ENCODE data around the gene NTSR2.

Gene NTSR2

GRCh38 chr2:11629215-11629614 is 40.8 kb downstream of the NTSR2 start:
- Mint-ChIP-seq H3K36me3 (no peaks in the 10 kb centered on the region), H3K27me3 (no peaks in the 10 kb centered on the region), H3K4me3 (no peak overlapping the region), H3K4me1 (no peaks in the 10 kb centered on the region), H3K27ac (no peak overlapping the region), H3K9me3 (peaks cover 3% of the 10 kb centered on the region)
- CTCF ChIA-PET = interaction anchor here (0.8 kb wide), 1 partner anchor 46 kb away, joined by 3 read pairs; no protein-coding TSS in a partner anchor
- DNase-seq = no peak

DNA sequence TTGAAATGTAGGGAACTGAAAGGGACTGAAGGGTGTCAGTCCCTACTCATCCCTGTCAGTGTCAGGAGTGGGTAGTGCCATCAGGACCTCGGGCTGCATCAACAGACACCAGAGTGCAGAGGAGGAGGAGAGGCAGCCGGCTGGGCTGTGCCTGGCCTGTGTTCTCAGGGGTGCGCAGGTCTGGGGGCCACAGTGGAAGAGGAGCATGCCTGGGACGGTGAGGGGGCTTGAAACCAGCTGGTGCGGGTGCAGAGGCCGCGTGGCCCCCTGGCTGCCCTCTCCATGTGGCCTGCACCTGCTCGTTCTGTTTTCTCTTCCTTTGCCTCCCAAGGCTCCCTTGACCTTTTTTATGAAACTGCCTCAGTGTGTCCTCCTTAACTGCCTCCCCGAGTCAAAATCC is 41.3 kb downstream of the NTSR2 start:
- no peaks in the 10 kb centered on the region for H3K4me1 Mint-ChIP-seq
- no peaks in the 10 kb centered on the region for H3K36me3 Mint-ChIP-seq
- H3K4me3 Mint-ChIP-seq = no peak overlapping the region
- CTCF ChIA-PET = no interaction called here
- H3K27me3 Mint-ChIP-seq = no peaks in the 10 kb centered on the region
- no peak for DNase-seq
- H3K9me3 Mint-ChIP-seq = peaks cover 3% of the 10 kb centered on the region
- no peak overlapping the region for H3K27ac Mint-ChIP-seq

GRCh38 chr2:11625671-11626070 is 44.3 kb downstream of the NTSR2 start:
- Mint-ChIP-seq H3K9me3 (peaks cover 3% of the 10 kb centered on the region), H3K27me3 (no peaks in the 10 kb centered on the region), H3K4me1 (no peaks in the 10 kb centered on the region), H3K4me3 (no peak overlapping the region), H3K27ac (no peak overlapping the region), H3K36me3 (no peaks in the 10 kb centered on the region)
- CTCF ChIA-PET = no interaction called here
- DNase-seq = no peak

DNA sequence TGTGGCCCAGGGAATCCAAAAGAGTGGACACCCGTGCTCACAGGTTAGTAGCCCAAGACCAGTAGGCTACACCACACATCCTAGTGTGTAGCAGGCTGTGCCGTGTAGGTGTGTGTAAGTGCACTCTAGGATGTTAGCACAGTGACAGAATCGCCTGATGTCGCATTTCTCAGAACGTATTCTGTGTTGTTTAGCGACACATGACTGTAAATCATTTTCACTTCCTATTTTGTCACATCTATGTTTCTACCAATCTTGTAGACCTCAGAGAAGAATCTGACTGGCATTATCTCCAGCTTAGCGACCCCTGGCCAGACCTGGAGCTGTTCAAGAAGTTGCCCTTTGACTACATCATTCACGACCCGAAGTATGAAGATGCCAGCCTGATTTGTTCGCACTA is 45.1 kb downstream of the NTSR2 start:
- DNase-seq = no peak
- Mint-ChIP-seq H3K4me1 (no peaks in the 10 kb centered on the region), H3K27ac (no peak overlapping the region), H3K9me3 (peaks cover 3% of the 10 kb centered on the region), H3K4me3 (no peak overlapping the region), H3K27me3 (no peaks in the 10 kb centered on the region), H3K36me3 (no peaks in the 10 kb centered on the region)
- CTCF ChIA-PET = interaction anchor here (0.6 kb wide), 1 partner anchor 679 kb away, joined by 3 read pairs; no protein-coding TSS in a partner anchor

DNA sequence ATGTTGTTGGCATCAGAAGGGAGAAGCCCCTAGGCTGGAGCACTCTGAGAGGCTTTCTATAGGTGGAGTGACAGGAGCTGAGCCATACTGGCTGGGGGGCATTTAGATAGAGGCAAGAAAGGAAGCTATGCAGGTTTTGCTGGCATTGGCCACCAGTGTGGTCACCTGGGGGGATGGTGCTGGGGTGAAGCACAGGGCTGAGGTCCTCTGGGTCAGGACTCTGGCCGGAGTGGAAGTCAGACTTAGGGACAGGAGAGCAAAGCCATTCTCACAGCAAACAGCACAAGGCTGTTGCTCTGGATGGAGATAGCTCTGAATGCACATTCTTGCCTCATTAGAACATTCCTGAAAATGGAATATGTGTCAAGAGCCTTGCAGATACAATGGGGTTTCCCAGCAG is 47.4 kb downstream of the NTSR2 start:
- no peaks in the 10 kb centered on the region for H3K27me3 Mint-ChIP-seq
- no peaks in the 10 kb centered on the region for H3K4me1 Mint-ChIP-seq
- H3K36me3 Mint-ChIP-seq = no peaks in the 10 kb centered on the region
- CTCF ChIA-PET = no interaction called here
- no peak for DNase-seq
- no peak overlapping the region for H3K27ac Mint-ChIP-seq
- H3K4me3 Mint-ChIP-seq = no peak overlapping the region
- H3K9me3 Mint-ChIP-seq = peaks cover 3% of the 10 kb centered on the region

DNA sequence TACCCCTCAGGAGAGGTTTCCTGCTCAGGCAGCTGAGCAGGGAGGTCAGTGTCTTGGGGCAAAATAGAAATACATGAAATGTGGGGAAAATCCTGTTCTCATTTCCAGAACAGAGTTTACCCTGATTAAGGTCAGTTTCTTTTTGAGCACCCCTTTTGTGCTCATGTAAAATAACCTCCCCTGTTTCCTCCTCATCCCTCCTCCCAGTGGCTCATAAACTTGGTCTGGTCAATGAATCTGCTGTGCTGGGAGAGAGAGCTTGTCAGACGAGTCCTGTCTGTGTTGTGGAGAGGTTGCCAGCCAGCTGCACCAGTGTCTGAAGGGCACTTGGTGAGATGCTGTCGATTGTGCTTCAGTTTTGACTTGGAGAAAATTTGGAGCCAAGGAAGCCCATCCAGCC is 48.6 kb downstream of the NTSR2 start:
- Mint-ChIP-seq H3K36me3 (no peaks in the 10 kb centered on the region), H3K4me3 (no peak overlapping the region), H3K4me1 (no peaks in the 10 kb centered on the region), H3K27me3 (no peaks in the 10 kb centered on the region), H3K27ac (no peak overlapping the region), H3K9me3 (no peaks in the 10 kb centered on the region)
- DNase-seq = no peak
- CTCF ChIA-PET = no interaction called here

DNA sequence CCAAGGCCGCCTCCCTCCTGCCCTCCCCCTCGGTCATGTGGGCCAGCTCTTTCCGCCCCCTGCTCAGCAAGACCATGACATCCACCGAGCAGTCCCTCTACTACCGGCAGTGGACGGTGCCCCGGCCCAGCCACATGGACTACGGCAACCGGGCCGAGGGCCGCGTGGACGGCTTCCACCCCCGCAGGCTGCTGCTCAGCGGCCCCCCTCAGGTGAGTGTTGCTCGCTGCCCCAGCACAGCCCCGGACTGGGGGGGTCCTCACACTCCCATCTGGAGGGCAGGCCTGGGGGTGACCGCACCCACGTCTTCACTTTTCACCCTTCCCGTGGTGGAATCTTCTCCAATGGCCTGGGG is 51.3 kb downstream of the NTSR2 start:
- CTCF ChIA-PET = no interaction called here
- Mint-ChIP-seq H3K4me1 (no peaks in the 10 kb centered on the region), H3K27me3 (no peaks in the 10 kb centered on the region), H3K9me3 (no peaks in the 10 kb centered on the region), H3K4me3 (no peak overlapping the region), H3K27ac (no peak overlapping the region), H3K36me3 (no peaks in the 10 kb centered on the region)
- no peak for DNase-seq

DNA sequence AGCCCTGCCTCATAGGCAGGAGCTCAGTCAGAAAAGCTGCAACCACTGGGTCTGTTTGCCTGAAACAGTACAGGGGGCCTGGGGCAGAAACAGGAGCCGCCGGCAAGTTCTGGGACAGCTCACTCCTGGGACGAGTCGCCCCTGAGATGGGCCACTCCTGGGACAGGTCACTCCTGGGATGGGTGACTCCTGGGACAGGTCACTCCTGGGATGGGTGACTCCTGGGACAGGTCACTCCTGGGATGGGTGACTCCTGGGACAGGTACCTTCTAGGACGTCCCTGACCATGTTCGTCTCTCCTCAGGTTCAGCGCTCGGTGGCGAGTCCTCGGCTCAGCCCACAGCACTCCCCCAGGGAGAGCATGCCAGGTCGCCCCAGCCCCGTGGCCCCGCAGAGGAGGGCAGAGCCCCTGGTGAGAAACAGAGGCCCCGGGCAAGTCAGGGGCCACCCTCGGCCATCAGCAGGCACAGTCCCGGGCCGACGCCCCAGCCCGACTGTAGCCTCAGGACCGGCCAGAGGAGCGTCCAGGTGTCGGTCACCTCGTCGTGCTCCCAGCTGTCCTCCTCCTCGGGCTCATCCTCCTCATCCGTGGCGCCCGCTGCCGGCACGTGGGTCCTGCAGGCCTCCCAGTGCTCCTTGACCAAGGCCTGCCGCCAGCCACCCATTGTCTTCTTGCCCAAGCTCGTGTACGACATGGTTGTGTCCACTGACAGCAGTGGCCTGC is 51.8 kb downstream of the NTSR2 start:
- Mint-ChIP-seq H3K4me3 (no peak overlapping the region), H3K4me1 (no peaks in the 10 kb centered on the region), H3K27ac (no peak overlapping the region), H3K9me3 (no peaks in the 10 kb centered on the region), H3K36me3 (no peaks in the 10 kb centered on the region), H3K27me3 (no peaks in the 10 kb centered on the region)
- no peak for DNase-seq
- CTCF ChIA-PET = interaction anchor here (0.6 kb wide), 1 partner anchor 387 kb away, joined by 3 read pairs; no protein-coding TSS in a partner anchor

DNA sequence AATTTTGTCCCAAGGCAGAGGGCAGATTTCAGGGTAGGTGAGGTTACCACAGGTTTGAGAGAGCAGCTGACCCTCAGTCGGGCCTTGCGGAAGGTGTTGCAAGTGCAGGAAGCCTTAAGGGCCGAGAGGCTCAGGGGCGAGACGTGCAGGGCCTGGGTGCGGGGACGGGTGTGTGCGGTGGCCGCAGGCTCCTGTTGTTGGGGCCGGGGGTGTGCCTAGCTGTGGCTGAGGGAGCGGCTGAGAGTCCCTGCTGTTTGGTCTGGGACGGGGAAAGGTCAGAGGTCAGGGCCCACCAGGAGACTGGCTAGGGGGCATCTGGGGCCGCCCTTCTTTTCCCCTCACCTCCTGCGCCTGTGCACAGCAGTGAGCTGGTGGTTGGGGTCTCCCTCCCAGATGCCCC is 52.5 kb downstream of the NTSR2 start:
- Mint-ChIP-seq H3K9me3 (no peaks in the 10 kb centered on the region), H3K4me1 (no peaks in the 10 kb centered on the region), H3K4me3 (no peak overlapping the region), H3K27me3 (no peaks in the 10 kb centered on the region), H3K27ac (no peak overlapping the region), H3K36me3 (no peaks in the 10 kb centered on the region)
- CTCF ChIA-PET = interaction anchor here (0.6 kb wide), 1 partner anchor 387 kb away, joined by 3 read pairs; no protein-coding TSS in a partner anchor
- no peak for DNase-seq

DNA sequence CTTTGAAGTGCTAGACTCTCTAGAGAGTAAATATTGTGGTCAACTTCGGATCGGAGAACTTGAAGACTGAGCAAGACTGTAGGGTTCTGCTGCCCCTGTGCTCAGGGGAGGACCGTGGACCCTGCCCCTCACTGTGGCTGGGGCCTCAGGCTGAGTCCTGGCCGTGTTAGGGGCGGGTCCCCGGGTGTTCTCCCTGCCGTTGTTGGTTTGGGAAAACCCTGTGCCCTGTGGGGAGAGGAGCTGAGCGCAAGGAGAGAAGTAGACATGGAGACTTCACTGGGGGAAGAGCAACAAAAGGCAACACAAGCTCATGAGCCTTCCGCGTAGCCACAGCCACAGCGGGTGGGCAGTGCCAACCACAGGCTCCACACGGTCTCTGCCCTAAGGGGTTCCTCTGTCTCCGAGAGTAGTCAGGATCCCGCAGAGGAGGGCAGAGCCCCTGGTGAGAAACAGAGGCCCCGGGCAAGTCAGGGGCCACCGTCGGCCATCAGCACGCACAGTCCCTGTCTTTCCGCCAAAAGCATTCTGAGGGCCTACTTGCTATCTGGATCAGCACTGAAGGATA is 53.1 kb downstream of the NTSR2 start:
- Mint-ChIP-seq H3K27me3 (no peaks in the 10 kb centered on the region), H3K4me3 (no peak overlapping the region), H3K36me3 (no peaks in the 10 kb centered on the region), H3K4me1 (no peaks in the 10 kb centered on the region), H3K9me3 (no peaks in the 10 kb centered on the region), H3K27ac (no peak overlapping the region)
- CTCF ChIA-PET = no interaction called here
- no peak for DNase-seq

DNA sequence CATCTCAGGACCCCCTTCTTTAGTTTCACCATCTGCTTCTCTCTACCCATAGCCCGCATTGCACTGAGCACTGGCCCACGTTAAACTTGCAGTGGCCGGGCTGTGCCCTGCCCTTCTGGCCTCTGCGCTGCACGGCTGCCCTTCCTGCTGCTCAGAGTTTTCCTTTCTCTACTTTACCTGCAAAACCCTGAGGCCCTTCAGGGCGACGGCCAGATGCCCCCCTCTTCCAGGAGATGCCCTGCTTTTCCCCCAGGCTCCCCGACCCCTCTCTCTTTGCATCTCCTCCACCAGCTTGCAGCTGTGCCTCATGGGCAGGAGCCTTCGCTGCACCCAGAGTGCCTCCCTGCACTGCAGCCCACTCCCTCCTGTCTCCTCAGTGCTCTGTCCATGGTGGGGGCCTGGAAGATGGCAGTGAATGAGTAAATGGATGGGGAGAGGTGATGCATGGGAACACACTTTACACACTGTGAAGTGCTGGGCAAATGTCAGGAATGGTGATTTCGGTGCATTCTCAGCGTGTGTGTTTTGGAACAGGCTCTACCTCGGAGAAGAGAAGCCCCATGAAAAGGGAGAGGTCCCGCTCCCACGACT is 53.8 kb downstream of the NTSR2 start:
- no peak for DNase-seq
- no peak overlapping the region for H3K27ac Mint-ChIP-seq
- no peaks in the 10 kb centered on the region for H3K36me3 Mint-ChIP-seq
- H3K4me1 Mint-ChIP-seq = no peaks in the 10 kb centered on the region
- H3K9me3 Mint-ChIP-seq = no peaks in the 10 kb centered on the region
- H3K4me3 Mint-ChIP-seq = no peak overlapping the region
- no peaks in the 10 kb centered on the region for H3K27me3 Mint-ChIP-seq
- CTCF ChIA-PET = no interaction called here

- CTCF ChIA-PET = no interaction called here
- H3K27ac Mint-ChIP-seq = no peak overlapping the region
- no peak for DNase-seq
- no peak overlapping the region for H3K4me3 Mint-ChIP-seq
- H3K9me3 Mint-ChIP-seq = no peaks in the 10 kb centered on the region
- H3K36me3 Mint-ChIP-seq = no peaks in the 10 kb centered on the region
- no peaks in the 10 kb centered on the region for H3K4me1 Mint-ChIP-seq
- no peaks in the 10 kb centered on the region for H3K27me3 Mint-ChIP-seq
These were observed 54.8 kb downstream of the NTSR2 start for GRCh38 chr2:11615209-11615608.

DNA sequence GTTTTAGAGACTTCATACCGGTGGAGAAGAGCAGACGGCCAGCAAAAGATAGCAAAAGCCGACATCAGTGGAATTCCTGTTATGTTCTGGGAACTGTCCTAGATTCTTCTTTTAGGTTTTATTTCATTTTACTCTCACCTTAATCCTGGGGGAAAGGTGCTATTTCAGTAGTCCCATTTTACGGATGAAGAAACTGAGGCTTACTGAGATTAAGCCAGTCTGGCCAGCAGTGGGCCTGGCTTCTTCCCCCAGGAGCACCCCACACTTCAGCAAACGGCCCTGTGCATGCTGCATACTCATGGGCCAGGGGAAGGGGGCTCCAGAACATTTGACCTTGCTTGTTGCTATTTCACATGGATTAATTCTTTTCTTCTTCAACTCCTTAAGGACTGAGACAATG is 56.7 kb downstream of the NTSR2 start:
- Mint-ChIP-seq H3K27me3 (no peaks in the 10 kb centered on the region), H3K27ac (no peak overlapping the region), H3K4me1 (no peaks in the 10 kb centered on the region), H3K9me3 (no peaks in the 10 kb centered on the region), H3K36me3 (no peaks in the 10 kb centered on the region), H3K4me3 (no peak overlapping the region)
- DNase-seq = no peak
- CTCF ChIA-PET = no interaction called here

GRCh38 chr2:11612553-11613215 is 57.3 kb downstream of the NTSR2 start:
- no peaks in the 10 kb centered on the region for H3K9me3 Mint-ChIP-seq
- CTCF ChIA-PET = no interaction called here
- H3K27me3 Mint-ChIP-seq = no peaks in the 10 kb centered on the region
- no peaks in the 10 kb centered on the region for H3K36me3 Mint-ChIP-seq
- DNase-seq = no peak
- no peak overlapping the region for H3K27ac Mint-ChIP-seq
- no peak overlapping the region for H3K4me3 Mint-ChIP-seq
- no peaks in the 10 kb centered on the region for H3K4me1 Mint-ChIP-seq

- DNase-seq = no peak
- Mint-ChIP-seq H3K27me3 (no peaks in the 10 kb centered on the region), H3K4me1 (no peaks in the 10 kb centered on the region), H3K27ac (no peak overlapping the region), H3K36me3 (no peaks in the 10 kb centered on the region), H3K4me3 (no peak overlapping the region), H3K9me3 (no peaks in the 10 kb centered on the region)
- CTCF ChIA-PET = no interaction called here
These were observed 58.7 kb downstream of the NTSR2 start for GRCh38 chr2:11611251-11611650.
